ENCODE data around the gene CDC42EP3. TPM values are rescaled to one million over a fixed set of nuclear protein-coding genes. Genes with fewer than 3 reads are reported as not detected.

The CDC42EP3 gene
- total RNA-seq, 1 experiment from 2014 or later, result 31.5 TPM

DNA sequence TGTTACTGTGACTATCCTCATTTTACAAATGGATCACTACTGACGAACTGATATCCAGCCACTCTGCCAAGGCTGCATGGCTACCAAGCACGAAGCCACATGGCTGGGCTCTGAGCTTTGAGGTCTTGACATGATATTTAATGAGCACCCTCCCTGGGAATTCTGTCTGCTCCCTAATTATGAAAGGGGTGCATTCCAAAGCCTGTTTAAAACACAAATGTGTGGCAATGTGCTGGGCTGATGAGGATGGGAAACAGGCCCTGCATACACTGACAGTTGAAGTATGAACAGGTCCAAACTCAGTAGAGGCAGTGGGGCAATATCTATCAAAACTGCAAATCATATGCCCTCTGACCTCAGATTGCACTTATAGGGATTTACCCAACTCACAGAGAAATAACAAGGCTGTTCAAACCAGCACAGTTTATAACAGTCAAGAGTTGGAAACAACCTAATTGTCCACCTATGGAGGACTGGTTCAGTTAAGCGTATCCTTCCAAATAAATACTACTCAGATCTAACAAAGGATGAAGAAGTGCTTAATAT lies 20.8 kb downstream of the CDC42EP3 start:
- H3K9me3 Mint-ChIP-seq, result peaks cover 15% of the 10 kb centered on the region
- no peak for DNase-seq (ENCODE audit: low spot score)
- peaks cover 11% of the 10 kb centered on the region for H3K27me3 Mint-ChIP-seq (ENCODE audit: low read depth)
- ChIA-PET CTCF (no interaction called here), POLR2A (no interaction called here)
- no peak overlapping the region for H3K27ac Mint-ChIP-seq
- H3K36me3 Mint-ChIP-seq, result peaks cover 36% of the 10 kb centered on the region
- peaks cover 54% of the 10 kb centered on the region for H3K4me1 Mint-ChIP-seq
- no peak overlapping the region for H3K4me3 Mint-ChIP-seq
- no peak for TF ChIP-seq NFATC4 (CRISPR knock-in tag; IDR thresholded peaks at IDR 0.05)
- TF ChIP-seq ZNF671 (CRISPR knock-in tag; IDR thresholded peaks at IDR 0.05), result no peak
- TF ChIP-seq FOXK1 (CRISPR knock-in tag; IDR thresholded peaks at IDR 0.05), result no peak
- no peak for ATAC-seq

DNA sequence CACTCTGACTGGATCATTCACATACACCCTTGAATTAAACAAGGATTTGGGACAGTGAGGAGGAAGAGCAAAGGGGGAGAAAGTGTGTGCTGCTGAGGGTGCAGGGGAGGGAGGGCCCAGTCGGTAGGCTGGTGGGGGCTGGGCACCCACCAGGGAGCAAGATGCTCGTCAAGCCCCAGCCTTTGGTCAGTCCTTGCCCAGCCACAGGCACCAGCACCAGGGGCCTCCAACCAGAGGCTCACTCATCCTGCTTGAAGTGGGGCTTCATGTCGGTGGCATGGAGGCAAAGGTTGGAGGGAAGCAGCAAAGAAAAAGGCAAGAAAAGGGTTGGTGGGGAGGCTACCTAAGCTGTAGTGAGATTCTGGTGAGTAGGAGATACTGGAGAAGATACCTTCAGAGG lies 21.9 kb downstream of the CDC42EP3 start:
- CTCF ChIA-PET, result no interaction called here
- no peak overlapping the region for H3K4me3 Mint-ChIP-seq
- peaks cover 44% of the 10 kb centered on the region for H3K36me3 Mint-ChIP-seq
- peaks cover 43% of the 10 kb centered on the region for H3K4me1 Mint-ChIP-seq
- peaks cover 15% of the 10 kb centered on the region for H3K9me3 Mint-ChIP-seq
- POLR2A ChIA-PET, result interaction anchor here (1.0 kb wide), 1 partner anchor 93 kb away, joined by 3 read pairs; no protein-coding TSS in a partner anchor
- H3K27ac Mint-ChIP-seq, result no peak overlapping the region
- TF ChIP-seq MXD4 (CRISPR knock-in tag; IDR thresholded peaks at IDR 0.05; ENCODE audit: borderline replicate concordance), result no peak
- no peak for TF ChIP-seq ZNF232 (CRISPR knock-in tag; IDR thresholded peaks at IDR 0.05)
- no peak for TF ChIP-seq CBFB (CRISPR knock-in tag; IDR thresholded peaks at IDR 0.05; ENCODE audit: low read depth)
- TF ChIP-seq, protein P1, sequence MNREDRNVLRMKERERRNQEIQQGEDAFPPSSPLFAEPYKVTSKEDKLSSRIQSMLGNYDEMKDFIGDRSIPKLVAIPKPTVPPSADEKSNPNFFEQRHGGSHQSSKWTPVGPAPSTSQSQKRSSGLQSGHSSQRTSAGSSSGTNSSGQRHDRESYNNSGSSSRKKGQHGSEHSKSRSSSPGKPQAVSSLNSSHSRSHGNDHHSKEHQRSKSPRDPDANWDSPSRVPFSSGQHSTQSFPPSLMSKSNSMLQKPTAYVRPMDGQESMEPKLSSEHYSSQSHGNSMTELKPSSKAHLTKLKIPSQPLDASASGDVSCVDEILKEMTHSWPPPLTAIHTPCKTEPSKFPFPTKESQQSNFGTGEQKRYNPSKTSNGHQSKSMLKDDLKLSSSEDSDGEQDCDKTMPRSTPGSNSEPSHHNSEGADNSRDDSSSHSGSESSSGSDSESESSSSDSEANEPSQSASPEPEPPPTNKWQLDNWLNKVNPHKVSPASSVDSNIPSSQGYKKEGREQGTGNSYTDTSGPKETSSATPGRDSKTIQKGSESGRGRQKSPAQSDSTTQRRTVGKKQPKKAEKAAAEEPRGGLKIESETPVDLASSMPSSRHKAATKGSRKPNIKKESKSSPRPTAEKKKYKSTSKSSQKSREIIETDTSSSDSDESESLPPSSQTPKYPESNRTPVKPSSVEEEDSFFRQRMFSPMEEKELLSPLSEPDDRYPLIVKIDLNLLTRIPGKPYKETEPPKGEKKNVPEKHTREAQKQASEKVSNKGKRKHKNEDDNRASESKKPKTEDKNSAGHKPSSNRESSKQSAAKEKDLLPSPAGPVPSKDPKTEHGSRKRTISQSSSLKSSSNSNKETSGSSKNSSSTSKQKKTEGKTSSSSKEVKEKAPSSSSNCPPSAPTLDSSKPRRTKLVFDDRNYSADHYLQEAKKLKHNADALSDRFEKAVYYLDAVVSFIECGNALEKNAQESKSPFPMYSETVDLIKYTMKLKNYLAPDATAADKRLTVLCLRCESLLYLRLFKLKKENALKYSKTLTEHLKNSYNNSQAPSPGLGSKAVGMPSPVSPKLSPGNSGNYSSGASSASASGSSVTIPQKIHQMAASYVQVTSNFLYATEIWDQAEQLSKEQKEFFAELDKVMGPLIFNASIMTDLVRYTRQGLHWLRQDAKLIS (CRISPR knock-in tag; IDR thresholded peaks at IDR 0.05; ENCODE audit: borderline replicate concordance), result no peak
- no peak for TF ChIP-seq SP1 (CRISPR knock-in tag; conservative IDR thresholded peaks at IDR 0.05)
- TF ChIP-seq, protein P2, sequence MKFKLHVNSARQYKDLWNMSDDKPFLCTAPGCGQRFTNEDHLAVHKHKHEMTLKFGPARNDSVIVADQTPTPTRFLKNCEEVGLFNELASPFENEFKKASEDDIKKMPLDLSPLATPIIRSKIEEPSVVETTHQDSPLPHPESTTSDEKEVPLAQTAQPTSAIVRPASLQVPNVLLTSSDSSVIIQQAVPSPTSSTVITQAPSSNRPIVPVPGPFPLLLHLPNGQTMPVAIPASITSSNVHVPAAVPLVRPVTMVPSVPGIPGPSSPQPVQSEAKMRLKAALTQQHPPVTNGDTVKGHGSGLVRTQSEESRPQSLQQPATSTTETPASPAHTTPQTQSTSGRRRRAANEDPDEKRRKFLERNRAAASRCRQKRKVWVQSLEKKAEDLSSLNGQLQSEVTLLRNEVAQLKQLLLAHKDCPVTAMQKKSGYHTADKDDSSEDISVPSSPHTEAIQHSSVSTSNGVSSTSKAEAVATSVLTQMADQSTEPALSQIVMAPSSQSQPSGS (CRISPR knock-in tag; IDR thresholded peaks at IDR 0.05; ENCODE audit: borderline replicate concordance, low read depth), result no peak
- no peak for TF ChIP-seq TEAD1 (CRISPR knock-in tag; IDR thresholded peaks at IDR 0.05)
- TF ChIP-seq NR3C1 (CRISPR knock-in tag; conservative IDR thresholded peaks at IDR 0.05; ENCODE audit: low read depth), result no peak
- no peak for TF ChIP-seq GTF2I (CRISPR knock-in tag; conservative IDR thresholded peaks at IDR 0.05)
- TF ChIP-seq JAZF1 (CRISPR knock-in tag; IDR thresholded peaks at IDR 0.05), result no peak
- TF ChIP-seq ESRRA (CRISPR knock-in tag; IDR thresholded peaks at IDR 0.05; ENCODE audit: borderline replicate concordance), result no peak
- TF ChIP-seq TEAD4 (CRISPR knock-in tag; IDR thresholded peaks at IDR 0.05), result no peak
- TF ChIP-seq FOXP1 (CRISPR knock-in tag; IDR thresholded peaks at IDR 0.05; ENCODE audit: borderline replicate concordance), result no peak
- no peak for TF ChIP-seq ZBTB21 (CRISPR knock-in tag; IDR thresholded peaks at IDR 0.05; ENCODE audit: borderline replicate concordance)
- ATAC-seq (no peak), DNase-seq (ENCODE audit: low spot score) (no peak)
- H3K27me3 Mint-ChIP-seq (ENCODE audit: low read depth), result peaks cover 5% of the 10 kb centered on the region

DNA sequence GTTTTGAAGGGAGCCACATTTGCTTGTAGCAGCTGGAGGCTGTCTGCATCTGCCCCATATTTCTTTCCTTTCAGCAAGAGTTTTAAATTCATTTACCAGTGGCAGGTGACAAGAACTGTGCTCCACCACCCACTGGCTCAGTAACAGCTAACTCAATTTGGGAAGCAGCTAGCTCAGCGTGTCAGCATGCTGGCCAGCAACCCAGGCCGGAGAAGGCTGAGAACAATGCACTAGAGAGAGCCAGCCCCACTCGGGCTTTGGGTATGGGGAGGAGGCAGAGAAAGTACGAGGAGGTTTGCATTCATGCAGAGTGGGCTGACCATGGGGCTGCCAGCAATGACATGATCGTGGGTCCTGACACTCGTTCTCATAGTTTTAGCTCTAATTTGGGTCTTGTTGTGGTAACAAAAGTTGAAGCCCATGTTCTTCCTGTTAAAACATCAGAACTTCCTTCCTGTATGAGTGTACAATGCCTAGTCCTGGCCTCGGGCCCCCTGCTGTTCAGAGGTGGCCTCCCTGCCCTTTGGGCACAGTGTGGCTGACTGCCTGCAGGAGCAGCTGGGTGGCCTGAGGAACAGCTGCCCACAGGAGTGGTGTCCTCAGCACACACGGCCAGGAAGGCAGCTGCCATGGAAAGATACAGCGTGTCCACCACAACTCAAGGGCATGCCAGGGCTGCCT lies 23.0 kb downstream of the CDC42EP3 start:
- H3K27me3 Mint-ChIP-seq (ENCODE audit: low read depth), result no peaks in the 10 kb centered on the region
- H3K36me3 Mint-ChIP-seq, result peaks cover 53% of the 10 kb centered on the region
- H3K4me1 Mint-ChIP-seq, result peaks cover 38% of the 10 kb centered on the region
- POLR2A ChIA-PET, result no interaction called here
- CTCF ChIA-PET, result interaction anchor here (0.6 to 1.3 kb wide), 2 partner anchors 229 to 1717 kb away, joined by 3 to 4 read pairs; no protein-coding TSS in a partner anchor
- H3K4me3 Mint-ChIP-seq, result no peak overlapping the region
- no peak overlapping the region for H3K27ac Mint-ChIP-seq
- ATAC-seq (peak; percentile 34; the same call in 1 of the 2 replicates), DNase-seq (ENCODE audit: low spot score) (no peak)
- H3K9me3 Mint-ChIP-seq, result peaks cover 15% of the 10 kb centered on the region
- TF ChIP-seq, protein P3, sequence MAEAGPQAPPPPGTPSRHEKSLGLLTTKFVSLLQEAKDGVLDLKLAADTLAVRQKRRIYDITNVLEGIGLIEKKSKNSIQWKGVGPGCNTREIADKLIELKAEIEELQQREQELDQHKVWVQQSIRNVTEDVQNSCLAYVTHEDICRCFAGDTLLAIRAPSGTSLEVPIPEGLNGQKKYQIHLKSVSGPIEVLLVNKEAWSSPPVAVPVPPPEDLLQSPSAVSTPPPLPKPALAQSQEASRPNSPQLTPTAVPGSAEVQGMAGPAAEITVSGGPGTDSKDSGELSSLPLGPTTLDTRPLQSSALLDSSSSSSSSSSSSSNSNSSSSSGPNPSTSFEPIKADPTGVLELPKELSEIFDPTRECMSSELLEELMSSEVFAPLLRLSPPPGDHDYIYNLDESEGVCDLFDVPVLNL (CRISPR knock-in tag; IDR thresholded peaks at IDR 0.05; ENCODE audit: borderline replicate concordance, low read depth), result no peak
- TF ChIP-seq OVOL2 (CRISPR knock-in tag; IDR thresholded peaks at IDR 0.05; ENCODE audit: borderline replicate concordance) (no peak), NFATC4 (CRISPR knock-in tag; IDR thresholded peaks at IDR 0.05) (no peak), ZNF121 (CRISPR knock-in tag; IDR thresholded peaks at IDR 0.05) (no peak), ATF1 (CRISPR knock-in tag; IDR thresholded peaks at IDR 0.05) (no peak), ESRRA (CRISPR knock-in tag; IDR thresholded peaks at IDR 0.05; ENCODE audit: borderline replicate concordance) (no peak)
- TF ChIP-seq, protein P4, sequence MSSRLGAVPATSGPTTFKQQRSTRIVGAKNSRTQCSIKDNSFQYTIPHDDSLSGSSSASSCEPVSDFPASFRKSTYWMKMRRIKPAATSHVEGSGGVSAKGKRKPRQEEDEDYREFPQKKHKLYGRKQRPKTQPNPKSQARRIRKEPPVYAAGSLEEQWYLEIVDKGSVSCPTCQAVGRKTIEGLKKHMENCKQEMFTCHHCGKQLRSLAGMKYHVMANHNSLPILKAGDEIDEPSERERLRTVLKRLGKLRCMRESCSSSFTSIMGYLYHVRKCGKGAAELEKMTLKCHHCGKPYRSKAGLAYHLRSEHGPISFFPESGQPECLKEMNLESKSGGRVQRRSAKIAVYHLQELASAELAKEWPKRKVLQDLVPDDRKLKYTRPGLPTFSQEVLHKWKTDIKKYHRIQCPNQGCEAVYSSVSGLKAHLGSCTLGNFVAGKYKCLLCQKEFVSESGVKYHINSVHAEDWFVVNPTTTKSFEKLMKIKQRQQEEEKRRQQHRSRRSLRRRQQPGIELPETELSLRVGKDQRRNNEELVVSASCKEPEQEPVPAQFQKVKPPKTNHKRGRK (CRISPR knock-in tag; IDR thresholded peaks at IDR 0.05; ENCODE audit: borderline replicate concordance), result no peak
- TF ChIP-seq, protein P2 (CRISPR knock-in tag; IDR thresholded peaks at IDR 0.05; ENCODE audit: borderline replicate concordance, low read depth), result no peak
